22Rv1 (cell line): ENCODE results near the gene RPLP1.

Experiments
- H3K27ac ChIP-seq: fragments of 450-650 bp; 2 replicates; pipeline ENCODE4 v1.5.1; 2017
- CTCF ChIP-seq: fragments of 450-650 bp; IDR thresholded peaks from 2 replicates; pipeline ENCODE4 v1.5.1; 2017; ENCODE audit warnings: mild to moderate bottlenecking
- ZFX ChIP-seq: fragments of 450-650 bp; IDR thresholded peaks from 2 replicates; pipeline ENCODE4 v1.6.1; 2017; ENCODE audit warnings: antibody characterized with exemption, borderline replicate concordance

Gene RPLP1

GRCh38 chr15:69456208-69457166 is 3.9 kb downstream of the RPLP1 start:
- TF ChIP-seq ZFX (no peak), CTCF (no peak)
- peak overlapping the region; percentile 95 for H3K27ac ChIP-seq

DNA sequence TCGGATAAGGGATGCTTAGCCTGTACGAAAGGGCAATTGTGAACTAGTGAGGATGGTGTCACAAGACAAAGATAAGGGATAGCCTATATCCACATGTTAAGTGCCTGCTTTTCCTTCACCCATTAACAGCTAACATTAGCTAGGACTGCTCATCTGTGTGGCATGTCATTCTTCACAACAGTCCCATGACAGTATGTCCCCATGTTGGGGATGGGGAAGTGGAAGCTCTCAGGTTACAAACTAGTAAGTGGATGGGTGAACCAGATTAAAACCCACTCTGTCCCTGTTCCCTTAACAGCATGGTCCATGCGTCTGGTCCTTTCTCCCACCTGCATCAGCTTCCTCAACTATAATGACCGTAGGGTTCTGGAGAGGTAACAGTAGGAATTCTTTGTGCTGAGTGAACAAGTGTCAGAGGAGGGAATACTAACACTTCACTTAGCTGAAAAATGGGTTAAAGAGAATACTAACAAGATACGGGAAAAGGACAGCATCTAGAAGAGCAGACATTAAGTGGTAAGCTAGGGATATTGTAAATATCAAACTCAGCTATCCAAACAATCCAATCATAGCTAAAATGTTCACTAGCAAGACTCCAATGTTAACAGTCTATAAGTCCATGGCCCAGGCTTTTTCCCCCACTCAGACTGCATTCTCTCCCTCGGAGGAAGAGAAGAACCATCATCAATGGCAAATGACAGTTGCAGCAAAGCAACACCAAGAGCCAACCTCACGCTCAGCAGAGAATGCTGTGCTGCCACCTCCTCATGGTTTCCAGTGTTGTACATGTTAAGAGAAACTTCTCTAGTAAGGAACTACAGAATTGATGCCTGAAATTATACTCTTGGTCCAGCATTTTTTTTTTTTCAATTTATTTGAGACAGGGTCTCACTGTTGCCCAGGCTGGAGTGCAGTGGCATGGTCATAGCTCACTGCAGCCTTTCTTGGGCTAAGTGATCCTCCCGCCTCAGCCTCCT is 5.0 kb downstream of the RPLP1 start:
- H3K27ac ChIP-seq: peak overlapping the region; percentile 95
- no peak for TF ChIP-seq ZFX
- no peak for TF ChIP-seq CTCF

DNA sequence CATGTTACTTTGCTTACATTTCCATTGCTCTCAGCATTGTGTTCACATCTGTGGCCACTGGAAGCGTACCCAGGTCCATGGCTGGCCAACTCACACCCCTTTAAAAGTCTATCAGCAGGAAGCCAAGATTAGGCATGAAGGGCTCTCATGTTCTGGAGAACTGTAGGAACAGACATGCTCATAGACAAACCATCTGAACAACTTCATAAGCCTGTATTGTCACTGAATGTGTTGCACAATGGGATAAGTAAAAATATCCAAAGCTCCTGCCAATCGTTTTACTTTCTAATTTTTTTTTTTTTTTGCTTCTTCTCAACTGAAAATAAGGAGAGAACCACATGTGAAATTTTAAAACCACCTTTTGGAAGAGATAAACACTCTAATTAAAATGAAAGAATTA is 6.4 kb downstream of the RPLP1 start:
- peak overlapping the region; percentile 95; the same call in 1 of the 2 replicates for H3K27ac ChIP-seq
- no peak for TF ChIP-seq ZFX
- TF ChIP-seq CTCF: no peak

GRCh38 chr15:69460481-69460880 is 7.9 kb downstream of the RPLP1 start:
- H3K27ac ChIP-seq: no peak overlapping the region
- no peak for TF ChIP-seq ZFX
- TF ChIP-seq CTCF: no peak

- TF ChIP-seq ZFX (no peak), CTCF (no peak)
- peak overlapping the region; percentile 98 for H3K27ac ChIP-seq
These were observed 9.4 kb downstream of the RPLP1 start for GRCh38 chr15:69462030-69462492.

DNA sequence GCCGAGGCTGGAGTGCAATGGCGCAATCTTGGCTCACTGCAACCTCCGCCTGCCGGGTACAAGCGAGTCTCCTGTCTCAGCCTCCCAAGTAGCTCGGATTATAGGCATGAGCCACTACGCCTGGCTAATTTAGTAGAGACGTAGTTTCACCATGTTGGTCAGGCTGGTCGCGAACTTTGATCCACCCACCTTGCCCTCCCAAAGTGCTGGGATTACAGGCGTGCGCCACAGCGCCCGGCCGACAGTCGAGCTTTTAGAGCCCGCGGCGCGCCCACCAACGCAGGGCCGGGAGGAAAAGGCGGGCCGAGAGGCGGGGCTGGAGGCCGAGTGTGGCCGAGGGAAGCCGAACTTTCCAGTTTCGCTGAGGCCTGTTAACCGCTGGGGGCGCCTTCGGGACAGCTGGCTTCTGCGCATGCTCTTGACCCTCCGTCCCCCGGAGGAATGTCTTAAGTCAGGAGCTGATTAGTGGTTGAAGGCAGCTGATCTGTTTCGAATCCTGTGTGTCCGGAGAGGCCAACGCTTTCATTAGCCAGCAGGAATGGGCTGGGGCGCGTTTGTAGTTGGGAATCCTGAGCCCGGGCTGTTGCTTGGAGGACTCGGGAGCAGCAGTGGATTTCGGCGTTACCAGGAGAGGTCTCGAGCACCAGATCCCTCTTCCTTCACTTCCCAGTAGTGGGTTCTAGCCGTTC is 10.0 kb downstream of the RPLP1 start:
- TF ChIP-seq ZFX: no peak
- TF ChIP-seq CTCF: peak; percentile 92
- H3K27ac ChIP-seq: peak overlapping the region; percentile 98
